HCEC 1CT (cell line): ENCODE results near the gene S100P.

Source experiments
- DNase-seq: peaks from one replicate; pipeline ENCODE4 v3.0.0-alpha.2; 2017

The S100P gene

GRCh38 chr4:6673660-6674499 is 19.8 kb upstream of the S100P start:
- peak; percentile 86 for DNase-seq

GRCh38 chr4:6674500-6675149 is 19.1 kb upstream of the S100P start:
- no peak for DNase-seq

GRCh38 chr4:6676722-6677558 is 16.7 kb upstream of the S100P start:
- no peak for DNase-seq

GRCh38 chr4:6680372-6681034 is 13.2 kb upstream of the S100P start:
- DNase-seq = no peak

DNA sequence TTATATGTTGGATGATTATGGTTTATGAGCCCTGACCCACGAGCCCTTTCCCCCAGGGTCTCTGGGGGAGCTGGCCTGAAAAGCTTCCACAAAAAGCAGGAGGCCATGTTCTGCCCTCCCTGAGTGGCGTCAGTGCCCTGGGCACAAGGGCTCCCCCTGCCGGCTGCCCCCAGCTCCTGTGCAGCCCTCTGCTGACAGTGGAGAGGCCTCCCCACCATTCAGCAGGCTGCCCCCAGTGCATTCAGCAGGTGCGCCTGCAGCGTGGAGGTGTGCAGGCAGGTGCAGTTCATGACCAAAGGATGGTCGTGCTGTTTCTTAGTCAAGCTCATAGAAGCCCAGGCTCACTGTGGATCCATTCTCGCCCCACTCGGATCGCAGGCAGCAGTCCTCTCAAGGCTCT is 12.5 kb upstream of the S100P start:
- no peak for DNase-seq

DNA sequence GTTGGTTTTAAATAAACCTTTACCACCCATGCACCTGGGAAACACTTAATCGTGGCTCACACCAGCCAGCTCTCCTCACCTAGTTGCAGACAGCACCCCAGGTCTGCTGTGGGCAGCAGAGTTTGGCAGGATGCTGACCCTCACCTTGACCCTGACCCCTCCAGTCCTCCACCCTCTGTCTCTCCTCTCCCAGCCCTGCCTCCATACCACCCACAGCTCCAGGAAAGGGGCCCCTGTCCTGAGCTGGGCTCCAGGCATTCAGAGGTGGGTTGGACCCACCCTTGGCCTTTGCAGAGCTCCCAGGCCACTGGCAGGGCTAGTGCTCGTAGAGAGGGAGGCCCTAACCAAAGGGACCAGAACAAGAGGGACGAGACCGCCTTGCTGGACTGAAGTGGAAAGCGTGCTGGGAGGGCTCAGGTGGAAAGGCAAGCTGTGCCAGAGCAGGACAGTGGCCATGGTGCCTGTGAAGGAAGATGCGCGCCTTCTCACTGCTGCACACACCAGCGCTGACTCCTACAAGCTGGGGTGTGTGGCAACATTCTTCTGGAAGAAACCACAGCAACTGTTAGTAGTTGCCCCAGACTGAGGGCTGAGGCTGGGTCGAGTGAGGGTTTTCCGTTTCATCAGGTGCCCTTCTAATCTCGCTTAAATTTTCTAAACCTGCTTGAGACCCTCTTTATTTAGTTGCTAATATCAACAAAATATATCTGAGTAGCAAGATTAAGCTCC is 10.7 kb upstream of the S100P start:
- DNase-seq = no peak

DNA sequence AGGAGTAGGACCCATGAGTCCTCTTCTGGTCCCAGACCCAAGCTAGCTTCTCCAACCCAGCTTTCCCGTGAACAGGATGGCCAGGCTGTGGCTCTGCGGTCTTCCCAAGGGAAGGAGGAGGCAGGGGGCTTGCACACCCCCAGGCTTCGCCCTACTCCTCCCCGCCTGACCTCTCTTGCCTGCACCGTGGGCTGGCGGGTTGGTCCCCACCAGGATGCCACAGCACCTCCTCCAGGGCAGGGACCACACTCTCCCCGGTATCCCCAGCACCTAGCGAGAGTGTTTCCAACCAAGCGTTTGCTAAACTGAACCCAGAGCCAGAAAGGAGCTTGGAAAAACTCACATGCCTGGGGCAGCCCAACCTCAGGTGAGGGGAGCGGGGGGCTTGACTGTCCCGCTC is 9.0 kb upstream of the S100P start:
- no peak for DNase-seq

GRCh38 chr4:6686104-6686787 is 7.4 kb upstream of the S100P start:
- DNase-seq = no peak

DNA sequence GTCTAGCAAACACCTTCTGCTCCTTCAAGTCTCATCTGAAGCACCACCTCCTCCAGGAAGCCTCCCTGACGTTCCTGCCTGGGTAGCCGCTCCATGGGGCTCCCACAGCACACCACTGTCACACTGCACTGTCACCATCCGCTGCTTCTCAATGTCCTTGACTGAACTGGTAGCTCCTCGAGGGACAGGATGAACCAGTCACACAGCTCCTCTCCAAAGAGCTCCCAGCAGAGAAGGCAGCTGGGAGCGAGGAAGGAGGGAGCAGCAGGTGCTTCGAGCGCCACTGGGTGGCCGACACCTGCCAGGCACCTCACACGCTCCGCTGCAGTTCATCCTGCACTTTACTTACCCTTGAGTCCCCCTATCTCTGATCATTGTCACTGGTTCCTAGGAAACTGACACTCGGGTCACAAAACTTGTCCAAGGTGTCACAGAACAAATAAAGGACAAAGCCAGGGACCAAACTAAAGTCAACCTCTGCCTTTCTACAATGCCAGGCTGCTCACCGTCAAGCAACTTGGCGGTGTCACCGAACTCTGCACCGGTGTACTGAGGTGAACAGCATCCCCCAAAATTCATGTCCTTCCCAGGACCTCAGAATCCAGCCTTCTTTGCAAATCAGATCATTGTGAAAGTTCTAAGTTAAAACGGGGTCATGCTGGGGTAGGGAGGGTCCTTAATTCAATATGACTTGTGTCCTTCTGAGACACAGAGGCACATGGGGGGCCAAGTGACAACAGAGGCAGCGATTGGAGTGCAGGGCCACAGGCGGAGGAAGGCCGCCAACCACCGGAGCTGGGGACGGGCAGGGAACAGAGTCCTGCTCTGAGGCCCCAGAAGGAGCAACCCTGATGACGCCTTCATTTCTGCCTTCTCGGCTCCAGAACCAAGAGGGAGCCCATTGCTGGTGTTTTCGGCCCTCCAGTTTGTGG is 5.5 kb upstream of the S100P start:
- DNase-seq = no peak

GRCh38 chr4:6688879-6689505 is 4.7 kb upstream of the S100P start:
- DNase-seq = peak; percentile 7

- no peak for DNase-seq
Measured at GRCh38 chr4:6689506-6689960, 4.1 kb upstream of the S100P start.

DNA sequence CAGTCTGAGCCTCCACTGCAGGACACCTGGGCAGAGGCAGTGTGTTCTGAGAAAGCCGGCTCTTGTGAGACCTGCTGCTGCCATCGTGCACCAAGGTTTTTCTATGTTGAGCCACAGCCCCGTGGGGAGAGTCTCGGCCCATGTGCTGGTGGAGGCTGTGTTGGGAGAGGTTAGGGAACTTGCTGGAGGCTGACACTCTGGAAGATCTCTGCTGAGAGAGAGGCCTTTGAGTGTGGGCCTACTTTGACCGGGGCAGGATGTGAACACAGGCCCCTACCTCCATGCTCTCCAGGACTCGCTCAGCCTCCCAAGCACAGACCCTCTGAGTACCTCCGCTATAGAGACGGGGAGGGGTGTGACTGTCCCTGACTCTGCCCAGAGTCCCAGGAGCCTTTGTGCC is 1.3 kb upstream of the S100P start:
- DNase-seq = no peak

DNA sequence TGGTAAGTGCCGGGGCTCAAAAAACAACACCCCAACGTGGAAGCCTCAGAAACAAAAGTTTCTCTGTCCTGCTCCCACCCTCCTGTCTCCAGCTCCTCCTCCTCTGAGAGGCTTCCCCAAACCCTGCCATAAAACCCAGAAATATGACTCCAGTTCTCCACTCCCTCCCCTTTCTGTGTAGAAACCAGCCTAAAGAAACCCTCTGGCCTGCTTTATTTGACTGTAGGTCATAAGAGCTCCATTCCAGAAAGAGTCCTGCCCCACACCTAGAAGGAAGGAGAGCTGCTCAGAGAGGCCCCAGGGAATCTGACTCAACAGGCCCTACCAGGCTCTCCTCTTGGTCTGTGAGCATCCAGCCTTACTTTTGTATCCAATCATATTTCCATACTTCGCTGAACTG is 872 bp upstream of the S100P start:
- DNase-seq = no peak

GRCh38 chr4:6694177-6694901 is 661 bp downstream of the S100P start:
- no peak for DNase-seq

DNA sequence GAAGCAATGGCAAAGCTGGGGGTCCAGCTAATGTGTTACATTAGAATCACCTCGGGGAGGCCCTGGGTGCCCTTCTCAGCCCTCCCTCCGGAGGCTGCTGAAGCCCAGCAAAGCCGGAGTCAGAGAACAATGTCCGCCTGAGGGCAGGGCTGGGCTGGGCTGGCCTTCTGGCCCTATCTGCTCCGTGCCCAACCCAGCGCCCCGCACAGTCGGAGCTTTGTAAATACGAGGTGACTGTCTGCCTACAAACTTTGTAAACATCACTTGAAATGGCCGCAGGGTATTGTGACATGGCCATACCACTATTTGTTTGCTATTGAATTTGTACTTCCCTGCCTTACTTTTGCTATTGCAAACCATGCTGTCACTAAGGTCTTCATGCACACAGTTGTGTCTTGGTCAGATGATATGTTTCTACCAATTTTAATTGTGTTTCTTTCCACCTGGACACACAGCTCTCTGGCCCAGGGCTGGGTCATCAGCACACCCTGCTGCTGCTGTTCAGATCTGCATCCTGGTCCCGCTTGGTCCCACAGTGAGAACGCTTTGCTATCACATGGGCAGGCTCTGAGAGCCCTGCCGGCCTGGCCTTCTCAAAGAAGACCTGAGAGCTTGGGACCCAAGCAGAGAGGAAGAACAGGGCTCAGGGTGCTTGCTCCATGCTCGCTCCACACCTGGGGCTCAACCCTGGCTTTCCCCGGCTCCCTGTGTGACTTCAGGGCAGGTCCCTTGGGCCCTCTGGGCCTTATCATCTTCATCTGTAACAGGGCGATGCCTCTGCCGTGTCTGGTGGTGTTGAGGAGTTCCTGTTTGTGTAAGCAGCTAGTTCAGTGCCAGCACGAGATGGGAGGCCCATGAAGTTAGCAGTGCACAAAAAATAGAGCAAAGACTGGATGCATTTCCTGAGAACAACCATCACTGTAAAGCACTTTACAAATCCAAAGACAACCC is 2.3 kb downstream of the S100P start:
- no peak for DNase-seq

GRCh38 chr4:6696611-6697010 is 2.9 kb downstream of the S100P start:
- DNase-seq = no peak

DNA sequence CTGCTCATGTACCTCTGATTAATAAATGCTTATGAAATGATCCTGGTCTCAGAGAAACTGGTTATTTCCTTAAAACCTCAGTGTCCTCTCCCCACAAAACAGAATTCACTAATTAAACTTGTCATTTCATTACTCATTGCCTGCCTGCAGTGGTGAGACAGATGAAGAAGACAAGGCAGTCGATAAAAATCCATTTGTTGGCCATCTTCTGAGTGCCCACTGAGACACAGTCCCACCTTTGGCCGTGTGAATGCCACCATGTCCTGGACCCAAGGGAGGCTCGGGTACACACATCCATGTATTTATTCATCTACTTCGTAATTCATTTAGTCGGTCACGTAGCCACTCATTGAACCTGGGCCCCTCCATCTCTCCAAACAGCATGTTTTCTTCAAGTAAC is 3.5 kb downstream of the S100P start:
- no peak for DNase-seq

DNA sequence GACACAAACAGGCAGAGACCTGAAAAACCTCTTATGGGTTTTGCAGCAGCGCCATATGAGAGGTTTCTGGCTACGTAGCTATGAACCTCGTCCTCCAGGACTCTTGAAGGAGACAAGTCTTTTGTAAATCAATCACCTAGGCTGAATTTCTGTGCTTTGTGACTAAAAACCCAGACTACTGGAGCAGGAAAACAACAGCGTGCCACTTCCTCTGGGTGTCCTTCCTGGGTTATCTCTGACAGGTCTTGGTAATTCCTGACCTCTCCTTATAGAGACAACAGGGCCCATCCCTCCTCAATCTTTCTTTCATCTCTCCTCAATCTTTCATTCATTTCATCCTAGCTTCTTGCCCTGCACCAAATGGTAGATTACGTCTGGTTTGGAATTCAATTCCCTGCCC is 5.7 kb downstream of the S100P start:
- no peak for DNase-seq
